Activated naive CD4-positive, alpha-beta T cell treated with anti-CD3 and anti-CD28 coated beads, Interleukin-2, amount 50 U/mL, for 16 hours (primary cell): ENCODE measurements around the gene REEP1.

Experiments
- DNase-seq: peaks from one replicate; pipeline ENCODE4 v3.0.0-alpha.2; 2020

The REEP1 gene

DNA sequence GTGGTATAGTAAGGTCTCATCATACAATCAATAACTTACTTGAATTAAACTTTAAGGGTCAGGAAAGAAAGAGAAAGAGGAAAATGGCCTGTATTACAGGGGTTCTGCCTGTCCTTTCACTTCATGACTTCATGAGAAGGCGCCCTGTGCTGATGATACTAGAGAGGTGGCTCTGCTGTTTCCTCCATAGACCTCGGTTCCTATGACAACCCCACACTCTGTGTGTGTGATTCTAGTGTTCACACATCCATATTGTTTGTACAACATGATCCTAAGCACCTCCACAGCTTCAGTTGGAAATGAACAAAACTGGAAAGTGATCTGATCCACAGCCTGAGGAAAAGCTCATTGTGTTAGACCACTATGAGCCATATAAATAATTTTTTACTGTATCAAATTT is 7.0 kb upstream of the REEP1 start:
- DNase-seq = no peak

DNA sequence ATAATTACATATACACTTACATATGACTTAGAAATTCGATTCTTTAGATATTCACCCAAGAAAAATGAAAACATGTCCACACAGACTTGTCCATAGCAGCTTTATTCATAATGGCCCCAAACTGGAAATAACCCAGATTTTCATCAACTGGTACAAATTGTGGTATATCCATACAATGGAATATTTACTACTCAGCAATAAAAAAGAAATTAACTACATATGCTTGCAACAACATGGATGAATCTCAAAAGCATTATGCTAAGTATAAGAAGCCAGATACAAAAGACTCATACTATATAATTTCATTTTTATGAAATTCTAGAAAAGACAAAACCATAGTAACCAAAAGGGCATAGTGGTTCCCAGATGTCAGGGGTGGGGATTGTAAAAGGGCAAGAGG is 5.1 kb upstream of the REEP1 start:
- no peak for DNase-seq

DNA sequence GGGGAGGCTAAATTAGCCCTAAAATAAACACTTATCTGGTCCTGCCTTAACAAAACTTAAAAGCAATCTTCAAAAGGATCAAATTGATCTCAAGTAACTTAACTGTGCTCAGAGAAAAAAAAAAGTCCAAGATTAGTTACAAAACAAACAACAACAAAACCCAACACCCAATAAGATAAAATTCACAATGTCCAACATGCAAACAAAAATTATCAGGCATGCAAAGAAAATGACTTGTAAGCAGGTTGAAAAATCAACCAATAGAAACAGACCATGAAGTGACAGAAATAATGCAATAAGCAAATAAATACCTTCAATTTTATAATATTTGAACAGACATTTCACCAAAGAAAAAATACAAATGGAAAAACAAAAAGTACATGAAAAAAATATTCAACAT is 4.0 kb upstream of the REEP1 start:
- no peak for DNase-seq

DNA sequence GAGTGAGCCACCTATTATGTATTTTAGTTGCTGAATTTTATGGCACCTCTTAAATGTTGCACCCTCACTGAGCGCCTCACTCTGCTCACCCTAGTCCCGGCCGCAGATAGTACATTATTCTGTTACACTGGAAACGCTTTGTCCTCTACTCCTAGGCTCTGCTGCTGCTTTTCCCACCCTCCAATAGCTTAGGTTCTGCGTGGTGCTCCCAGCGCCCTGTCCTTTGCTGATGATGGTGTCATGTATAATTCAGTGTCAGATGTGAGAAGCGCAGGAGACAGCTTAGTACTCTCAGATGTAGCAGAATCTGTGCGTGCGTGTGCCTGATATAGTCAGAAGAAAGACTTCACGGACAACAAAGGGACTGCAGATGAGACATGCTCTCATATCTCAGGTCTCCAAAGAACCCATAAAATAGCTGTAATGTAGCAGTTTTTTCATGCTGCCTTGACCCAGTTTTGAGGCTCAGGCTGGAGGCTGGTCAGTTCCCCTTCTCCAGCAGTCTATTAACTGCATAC is 1.4 kb upstream of the REEP1 start:
- DNase-seq = no peak

DNA sequence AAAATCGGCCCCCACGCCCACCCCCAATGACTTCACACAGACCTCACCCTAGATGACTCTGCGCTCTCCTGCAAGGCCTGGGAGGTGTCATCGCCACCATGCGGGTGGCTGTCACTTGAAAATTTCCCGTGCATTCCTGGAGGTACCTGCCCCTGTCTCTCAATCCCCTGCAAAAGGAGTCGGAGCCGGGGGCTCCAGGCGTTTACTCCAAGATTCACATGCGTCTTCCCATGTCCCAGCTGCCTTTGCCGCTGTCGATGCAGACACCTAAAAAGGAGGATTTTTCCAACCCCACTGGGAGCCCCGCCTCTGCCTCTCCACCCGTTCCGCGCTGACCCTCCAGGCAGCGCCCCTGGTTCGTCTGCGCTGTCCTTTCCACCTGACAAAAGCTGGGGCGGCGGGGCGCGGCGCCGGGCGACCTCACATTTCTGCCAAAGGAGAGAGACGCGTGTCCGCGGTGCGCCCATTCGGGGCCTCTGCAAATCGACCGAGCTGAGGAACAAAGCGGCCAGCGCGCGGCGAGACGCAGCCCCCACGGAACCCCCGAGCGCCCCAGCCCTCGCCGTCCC is 667 bp downstream of the REEP1 start:
- peak; percentile 17 for DNase-seq

DNA sequence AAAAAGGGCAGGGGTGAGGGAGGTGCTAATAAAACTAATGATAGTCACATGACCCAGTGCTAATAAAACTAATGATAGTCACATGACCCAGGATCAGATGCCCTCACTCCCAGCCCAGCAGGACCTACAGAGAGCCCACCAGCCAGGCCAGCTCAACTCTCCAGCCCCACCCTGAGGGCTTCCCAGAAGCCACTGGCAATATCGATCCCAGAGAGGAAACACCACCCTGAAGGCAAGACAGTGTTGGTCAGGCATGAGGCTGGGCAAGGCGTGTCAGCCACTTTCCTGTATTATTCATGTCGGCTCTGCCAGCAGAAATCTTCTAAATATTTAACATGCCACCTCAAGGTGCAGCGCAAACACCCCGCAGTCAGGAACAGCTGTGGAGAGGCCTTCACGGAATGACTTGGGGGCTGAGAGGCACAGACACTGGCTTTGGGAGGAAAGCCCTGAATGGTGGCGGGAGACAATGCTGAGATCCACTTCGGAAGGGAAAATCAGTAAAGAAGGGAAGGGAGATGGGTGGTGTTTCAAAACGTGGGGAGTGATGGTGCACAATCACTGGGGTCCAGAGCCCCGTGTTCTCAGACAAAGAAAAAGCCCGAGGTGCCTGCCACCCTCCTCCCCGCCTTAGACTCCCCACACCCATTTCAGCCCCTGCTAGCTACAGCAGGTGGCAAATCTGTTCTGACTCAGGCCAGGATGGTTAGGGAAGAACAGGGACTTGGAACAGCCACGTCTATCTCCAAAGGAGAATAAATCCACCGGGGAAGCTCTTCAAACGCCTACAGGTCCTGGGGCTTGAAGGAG is 1.4 kb downstream of the REEP1 start:
- no peak for DNase-seq

DNA sequence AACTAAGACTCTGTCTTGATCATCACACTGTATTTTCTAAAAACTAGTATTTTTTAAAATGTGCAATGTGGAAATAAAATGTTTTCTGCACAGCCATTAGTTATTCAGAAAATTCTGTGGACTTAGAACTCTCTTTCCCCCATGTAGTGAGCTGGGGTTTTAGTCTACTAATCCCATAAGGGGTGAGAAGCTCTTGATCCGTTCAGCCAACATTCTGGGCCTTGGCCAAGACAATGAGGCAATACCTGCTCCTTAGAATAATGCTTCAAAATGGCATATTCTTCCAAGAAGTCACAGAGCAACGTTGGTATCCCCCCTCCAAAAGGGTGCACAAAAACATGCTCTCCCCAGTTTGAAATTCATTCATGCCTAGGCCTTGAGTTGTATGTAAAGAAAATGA is 4.0 kb downstream of the REEP1 start:
- no peak for DNase-seq

DNA sequence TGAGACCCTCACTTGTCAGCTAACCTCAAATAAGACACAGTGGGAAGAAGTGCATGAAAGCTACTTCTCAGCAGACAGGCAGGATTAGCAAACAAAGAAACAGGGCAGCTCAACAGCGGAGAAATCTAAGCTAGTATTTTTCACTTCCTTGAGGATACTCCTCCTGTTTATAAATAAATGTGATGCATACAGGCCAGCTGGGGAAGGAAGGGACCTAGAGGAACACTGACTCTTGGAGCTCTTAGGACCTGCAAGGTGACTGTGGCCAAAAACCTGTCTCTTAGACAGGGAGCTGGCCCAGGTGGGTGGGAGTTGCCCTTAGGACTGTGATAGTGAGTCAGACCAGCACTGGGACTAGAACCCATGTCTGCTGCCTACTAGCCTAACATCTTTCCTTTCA is 4.8 kb downstream of the REEP1 start:
- no peak for DNase-seq

DNA sequence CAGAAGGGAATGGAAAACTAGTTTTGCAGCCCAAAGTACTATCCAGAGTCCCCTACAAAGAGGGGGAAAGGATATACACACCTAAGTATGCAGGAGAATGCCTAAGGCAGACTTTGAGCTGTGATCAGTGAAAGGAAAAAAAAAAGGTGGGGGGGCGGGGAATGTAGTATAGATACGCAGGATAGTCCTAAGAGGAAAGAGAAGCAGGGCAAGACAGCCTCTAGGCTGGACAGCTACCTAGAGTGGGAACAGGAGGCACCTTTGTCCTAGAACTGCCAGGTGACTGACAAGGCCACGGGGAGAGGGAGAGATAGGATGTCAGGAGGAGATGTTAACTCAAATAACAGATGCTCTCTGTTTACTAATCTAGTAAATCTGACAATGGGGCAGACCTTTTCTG is 6.0 kb downstream of the REEP1 start:
- no peak for DNase-seq

DNA sequence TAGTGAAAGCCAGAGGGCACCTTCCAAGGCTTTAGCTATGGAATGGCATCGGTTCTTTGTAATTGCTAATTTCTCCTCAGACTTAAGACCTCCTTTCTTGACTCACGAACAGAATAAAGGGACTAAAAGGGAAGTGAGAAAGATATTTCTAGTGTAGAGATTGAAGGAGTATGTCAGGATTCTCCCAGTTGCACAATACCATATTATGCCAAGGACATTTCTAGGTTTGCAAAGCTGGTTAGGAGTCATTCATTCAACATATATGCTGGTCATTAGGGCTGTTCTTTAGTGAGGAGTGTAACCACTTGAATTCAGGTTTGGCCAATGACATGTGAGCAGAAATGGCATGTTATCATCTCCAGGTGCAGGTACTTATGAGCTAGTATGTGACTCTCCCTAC is 7.4 kb downstream of the REEP1 start:
- DNase-seq = no peak

DNA sequence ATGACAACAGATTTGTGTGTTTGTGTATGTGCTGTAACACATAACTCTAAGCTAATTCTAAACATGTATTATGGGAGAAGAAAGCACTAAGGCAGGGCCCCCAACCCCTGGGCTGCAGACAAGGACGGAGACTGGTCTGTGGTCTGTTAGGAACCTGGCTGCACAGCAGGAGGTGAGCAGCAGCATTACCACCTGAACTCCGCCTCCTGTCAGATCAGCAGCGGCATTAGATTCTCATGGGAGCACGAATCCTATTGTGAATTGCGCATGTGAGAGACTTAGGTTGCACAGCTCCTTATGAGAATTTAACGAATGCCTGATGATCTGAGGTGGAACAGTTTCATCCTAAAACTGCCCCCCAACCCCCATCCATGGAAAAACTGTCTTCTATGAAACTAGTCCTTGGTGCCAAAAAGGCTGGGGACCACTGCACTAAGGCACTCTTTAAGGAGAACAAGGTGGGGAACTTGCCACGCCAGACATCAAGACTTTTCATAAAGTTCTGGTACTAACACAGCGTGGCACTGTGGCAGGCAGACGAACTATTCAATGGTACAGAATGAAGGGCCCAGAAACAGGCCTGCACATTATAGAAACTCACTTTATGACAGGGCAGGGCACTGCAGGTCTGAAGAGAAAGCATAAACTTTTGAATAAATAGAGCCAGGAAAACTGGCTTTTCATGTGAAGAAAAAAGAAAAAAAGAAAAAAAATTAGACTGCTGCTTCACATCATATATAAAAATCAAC is 14.0 kb downstream of the REEP1 start:
- DNase-seq = no peak

DNA sequence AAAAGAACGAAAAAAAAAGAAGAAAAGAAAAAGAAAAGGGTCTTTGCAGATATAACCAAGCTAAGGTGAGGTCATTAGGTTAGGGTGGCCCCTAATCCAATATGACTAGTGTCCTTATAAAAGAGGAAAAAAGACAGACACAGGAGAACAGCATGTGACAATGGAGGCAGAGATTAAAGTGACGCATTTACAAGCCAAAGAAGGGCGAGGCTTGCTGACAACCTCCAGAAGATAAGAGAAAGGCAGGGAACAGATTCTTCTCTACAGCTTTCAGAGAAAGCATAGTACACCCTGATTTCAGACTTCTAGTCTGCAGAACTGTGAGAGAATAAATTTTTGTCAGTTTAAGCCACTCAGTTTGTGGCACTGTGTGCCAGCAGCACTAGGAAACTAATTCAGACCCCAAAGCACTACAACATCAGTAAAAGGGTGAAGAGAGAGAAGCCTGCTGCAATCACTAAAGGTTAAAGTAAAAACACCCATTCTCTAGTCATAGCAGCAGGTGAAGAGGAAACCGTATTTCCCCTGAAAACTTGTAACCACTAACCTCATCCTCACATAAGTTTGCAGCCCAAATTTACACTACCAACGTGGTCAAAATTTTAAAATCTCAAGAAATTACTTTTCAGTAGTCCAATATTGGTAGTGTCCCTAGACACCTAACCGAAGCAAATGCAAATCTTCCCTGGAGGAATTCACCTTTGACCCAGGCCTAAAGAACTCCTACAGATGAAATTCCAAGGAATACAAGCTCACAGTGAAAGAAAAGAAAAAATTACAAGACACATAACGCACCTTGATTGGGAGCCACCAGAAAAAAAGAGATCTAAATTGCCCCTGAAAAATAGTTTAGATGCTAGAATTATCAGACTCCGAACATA is 17.5 kb downstream of the REEP1 start:
- no peak for DNase-seq

DNA sequence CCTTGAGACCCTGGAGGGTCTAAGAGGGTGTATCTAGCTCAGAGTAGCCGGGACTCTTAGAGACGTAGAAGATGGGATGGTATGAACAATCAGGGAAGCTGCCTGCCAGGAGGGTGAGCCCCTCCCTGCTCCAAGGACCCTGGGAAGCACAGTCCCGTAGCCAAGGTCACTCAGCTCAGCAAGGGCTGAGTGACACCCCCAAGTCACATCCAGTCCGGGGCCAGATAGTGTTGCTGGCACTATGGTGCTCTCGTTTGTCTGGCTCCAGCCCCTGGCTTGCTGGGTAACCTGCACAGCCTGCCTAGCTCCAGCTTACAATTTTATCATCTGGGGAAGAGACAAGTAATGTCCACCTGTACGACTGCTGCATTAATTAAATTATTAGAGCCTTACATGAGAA is 22.3 kb downstream of the REEP1 start:
- DNase-seq = no peak

DNA sequence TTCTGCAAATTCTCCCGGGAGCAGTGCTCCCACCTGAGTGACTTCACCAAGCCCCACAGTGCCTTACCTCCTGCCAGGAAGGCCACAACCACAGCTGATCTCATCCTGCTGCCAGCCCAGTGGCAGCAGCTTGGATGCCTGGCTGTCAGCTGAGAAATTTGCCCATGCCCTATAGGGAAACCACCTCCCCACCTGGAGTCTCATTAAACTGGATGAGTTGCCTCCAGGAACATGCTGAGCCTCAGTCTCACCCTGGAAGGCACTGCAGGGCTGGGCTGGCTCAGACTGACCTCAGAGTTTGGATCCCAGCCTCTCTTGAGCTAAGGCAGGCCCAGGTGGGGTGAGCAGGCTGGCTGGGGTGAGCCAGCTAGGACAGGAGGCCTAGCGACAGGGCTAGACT is 23.3 kb downstream of the REEP1 start:
- DNase-seq = no peak

DNA sequence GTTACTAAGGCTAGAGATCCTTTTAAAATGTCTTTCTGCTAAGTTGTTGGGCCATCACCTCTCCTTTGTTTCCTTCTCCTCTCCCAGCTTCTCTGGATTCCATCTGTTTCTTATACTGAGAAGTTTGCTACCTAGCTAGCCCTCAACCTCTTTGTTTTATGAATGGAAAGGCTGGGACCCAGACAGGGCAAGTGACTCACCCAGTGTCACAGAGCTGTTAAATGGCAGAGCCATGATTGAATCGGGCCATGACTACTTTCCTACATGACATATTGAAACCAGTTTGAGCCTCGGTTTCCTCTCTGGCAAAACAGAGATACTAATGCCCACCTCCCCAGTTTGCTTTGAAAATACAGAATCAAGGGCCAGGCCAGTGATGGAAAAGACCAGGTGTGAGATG is 24.1 kb downstream of the REEP1 start:
- DNase-seq = no peak

DNA sequence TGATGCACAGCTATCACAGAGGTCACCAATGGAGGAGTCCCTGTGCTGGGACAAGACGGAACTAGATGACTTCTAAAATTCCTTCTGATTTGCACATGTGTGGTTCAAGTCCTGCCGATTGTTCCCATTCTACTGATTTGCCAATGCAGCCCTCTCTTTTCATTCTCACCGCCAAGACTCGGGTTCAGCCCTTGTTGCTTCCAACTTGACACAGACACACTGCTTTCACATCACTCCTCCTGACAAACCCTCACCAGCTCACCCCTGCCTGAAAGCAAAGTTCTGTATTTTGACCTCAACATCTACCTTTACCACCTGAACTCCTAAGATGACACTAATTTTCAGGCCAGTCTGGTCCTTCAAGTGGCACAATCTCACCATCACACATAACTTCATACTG is 25.5 kb downstream of the REEP1 start:
- DNase-seq = no peak

DNA sequence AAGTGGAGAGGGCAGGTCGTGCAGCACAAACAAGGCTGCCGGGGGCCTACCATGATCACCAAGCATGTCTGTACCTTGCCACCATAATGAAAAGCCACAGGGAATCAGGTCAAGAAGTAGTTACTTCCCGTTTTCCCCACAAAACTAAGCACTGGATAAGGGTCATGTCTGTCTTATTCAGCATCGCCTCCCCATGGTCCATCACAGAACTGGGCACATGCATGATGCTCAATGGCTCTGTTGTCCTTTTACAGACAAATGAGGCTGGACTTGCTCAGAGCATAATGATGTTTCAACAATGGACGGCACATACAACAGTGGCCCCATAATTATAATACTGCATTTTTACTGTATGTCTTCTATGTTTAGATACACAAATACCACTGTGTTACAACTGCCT is 27.5 kb downstream of the REEP1 start:
- DNase-seq = no peak

DNA sequence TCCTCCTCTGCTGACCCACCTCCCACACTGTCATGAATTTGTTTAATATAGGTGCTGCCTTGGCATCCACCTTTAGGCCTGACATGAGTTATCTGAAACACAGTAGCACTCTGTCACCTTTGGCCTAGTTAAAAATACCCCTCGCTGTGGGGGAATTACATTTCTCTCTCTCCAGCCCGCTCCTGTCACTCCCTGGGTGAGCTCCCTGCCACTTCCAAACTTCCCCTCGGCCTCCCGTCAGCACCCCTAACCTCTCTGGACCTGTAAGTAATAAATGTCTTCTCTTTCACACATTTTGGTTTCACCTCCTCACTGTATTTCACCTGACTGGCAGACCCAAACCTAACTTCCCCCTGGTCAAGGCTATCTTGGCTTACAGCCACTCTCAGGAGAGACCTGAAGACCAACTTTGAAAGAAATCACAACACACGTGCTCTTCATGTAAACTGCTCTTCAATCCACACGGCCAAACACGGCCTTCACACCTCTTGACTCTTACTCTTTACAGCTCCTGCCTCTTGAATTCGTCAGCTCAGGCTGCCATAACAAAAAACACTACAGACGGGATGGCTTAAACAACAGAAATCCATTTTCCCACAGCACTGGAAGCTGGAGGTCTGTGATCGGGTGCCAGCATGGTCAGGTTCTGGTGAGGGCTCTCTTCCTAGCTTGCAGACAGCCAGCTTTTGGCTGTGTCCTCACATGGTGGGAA is 28.3 kb downstream of the REEP1 start:
- DNase-seq = no peak

DNA sequence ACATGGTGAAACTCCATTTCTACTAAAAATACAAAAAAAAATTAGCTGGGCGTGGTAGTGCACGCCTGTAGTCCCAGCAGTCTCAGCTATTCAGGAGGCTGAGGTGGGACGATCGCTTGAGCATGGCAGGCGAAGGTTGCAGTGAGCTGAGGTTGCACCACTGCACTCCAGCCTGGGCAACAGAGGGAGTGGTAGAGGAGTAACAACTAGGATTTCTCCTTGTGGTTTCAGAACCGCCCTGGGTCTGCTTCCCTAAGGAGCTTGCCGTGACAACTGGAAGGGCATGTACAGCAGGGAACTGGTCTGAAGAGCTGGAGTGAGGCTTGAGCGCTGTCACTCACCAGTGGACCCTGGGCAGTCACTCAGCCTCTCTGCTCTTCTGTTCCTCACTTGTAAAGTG is 29.1 kb downstream of the REEP1 start:
- DNase-seq = no peak

DNA sequence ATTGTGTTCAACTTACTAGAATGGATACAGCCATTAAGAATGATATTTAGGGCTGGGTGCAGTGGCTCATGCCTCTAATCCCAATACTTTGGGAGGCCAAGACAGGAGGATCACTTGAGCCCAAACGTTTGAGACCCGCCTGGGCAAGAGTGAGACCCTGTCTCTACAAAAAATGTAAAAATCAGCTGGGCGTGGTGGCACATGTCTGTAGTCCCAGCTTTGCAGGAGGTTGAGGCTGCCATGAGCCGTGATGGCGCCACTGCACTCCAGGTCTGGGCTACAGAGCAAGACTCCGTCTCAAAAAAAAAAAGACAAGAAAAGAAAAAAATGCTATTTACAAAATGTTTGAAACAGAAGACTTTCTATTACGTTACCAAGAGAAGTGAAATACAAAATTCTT is 30.0 kb downstream of the REEP1 start:
- DNase-seq = no peak

DNA sequence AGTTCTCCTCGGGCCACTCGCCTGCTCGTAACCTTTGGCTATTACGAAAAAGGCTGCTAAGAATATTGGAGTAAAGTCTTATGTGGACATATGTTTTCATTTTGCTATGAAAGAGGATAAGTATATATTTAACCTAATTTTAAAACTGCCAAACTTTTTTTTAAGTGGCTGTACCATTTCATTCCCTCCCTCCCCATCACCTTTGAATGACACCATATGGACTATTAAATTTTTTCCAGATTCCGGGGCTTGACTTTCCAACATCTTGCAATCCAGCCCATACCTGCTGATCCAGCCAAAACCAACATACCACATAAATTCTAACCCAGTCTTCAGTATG is 31.5 kb downstream of the REEP1 start:
- no peak for DNase-seq

DNA sequence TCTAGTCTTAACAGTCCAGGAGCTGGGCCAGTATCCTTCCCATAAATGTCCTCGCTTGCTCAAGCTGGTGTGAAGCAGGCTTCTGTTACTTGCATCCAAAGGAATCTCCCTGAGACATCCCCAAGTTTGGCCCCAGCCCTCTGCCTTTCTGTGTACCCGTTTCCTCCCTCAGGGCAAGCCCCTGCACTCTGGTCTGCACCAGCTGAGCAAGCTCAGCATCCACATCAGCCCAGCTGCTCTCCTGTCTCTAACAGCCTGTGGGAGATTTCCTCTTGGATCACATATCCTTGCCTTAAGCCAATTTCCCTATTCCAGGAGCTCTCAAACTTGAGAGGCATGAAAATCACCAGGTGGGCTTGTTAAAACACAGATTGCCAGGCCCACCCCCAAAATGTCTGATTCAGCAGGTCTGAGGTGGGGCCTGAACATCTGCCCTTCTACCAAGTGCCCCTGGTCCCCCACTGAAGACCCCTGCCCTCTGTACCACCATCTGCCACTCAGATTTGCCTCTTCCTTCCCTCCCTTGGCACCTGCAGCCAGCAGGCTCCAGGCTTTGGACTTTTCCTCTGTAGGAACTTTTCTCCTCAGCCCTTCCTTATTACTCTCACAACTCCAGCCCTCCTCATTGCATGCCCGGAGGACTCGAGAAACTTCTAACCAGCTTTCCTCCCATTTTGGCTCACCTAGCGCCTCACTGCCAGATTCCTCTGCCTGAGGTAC is 32.1 kb downstream of the REEP1 start:
- DNase-seq = no peak
